GM04504 (cell line): ENCODE measurements around the gene ZNF770.
A peak's percentile ranks its signal among the peaks of the same experiment; 100 is the strongest.

ENCODE experiments used
- DNase-seq: peaks from one replicate; pipeline ENCODE4 v3.0.0-alpha.2; 2012; ENCODE audit warnings: low read depth

The ZNF770 gene

GRCh38 chr15:34988027-34988902, at the start of gene ZNF770:
Gene ZNF770, minus strand, starts transcription at chr15:34988287. Its CDS starts 4,853 bp downstream, at chr15:34983434.
- peak; percentile 49 for DNase-seq

DNA sequence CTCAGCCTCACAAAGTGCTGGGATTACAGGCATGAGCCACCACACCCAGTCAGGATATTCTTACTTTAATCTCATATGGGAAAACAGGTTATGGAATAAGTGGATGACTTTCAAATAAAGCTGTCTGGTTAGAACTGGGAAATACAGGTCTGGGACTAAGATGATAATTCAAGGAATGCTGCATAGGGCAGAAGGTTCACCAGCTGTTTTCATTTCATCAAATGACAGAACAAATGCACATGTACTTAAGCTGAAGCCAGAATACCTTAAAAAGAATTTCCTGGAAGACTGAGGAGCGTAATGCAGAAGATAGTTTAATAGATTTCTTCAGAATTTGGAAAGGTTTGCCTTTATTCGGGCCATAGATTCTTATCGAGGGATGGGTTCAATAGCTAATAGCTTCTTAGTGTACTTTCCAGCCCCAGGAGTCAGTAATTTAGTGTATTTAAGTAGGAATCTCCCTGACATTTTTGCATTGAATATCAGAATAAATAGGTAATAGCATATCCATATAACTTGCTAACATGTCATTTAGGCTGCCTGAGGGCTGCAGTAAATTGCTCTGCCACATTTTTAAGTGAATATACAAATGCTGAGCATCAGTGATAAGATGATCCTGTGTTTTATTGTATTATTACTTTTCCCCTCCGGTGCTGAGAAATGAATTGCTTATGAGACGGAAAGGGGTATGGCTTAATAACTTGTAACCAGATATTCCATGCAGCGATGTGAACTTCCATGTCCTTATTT, 40.3 kb upstream of the ZNF770 start:
- no peak for DNase-seq

- no peak for DNase-seq
Measured at GRCh38 chr15:35023804-35024203, 35.7 kb upstream of the ZNF770 start.

- DNase-seq = no peak
Measured at GRCh38 chr15:35020974-35021373, 32.9 kb upstream of the ZNF770 start.

GRCh38 chr15:35019404-35020327, 31.6 kb upstream of the ZNF770 start:
- no peak for DNase-seq

DNA sequence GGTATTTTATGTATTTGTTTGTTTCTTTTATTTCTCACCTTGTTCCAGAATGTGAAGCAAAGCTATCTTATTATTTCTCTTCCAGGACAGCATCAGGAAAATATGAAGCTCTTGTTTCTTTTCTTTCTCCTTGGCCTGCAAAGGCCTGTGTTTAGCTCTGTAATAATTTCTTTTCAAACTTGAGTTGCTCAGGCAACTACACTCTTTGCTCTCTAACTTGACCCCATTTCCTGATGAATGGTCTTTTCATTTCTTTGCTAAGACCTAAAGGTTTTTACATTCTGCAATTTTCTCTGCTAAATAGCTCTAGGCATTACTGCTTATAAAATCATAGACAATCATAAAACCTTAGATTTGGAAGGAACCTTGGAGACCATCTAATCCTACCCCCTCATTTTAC, 26.2 kb upstream of the ZNF770 start:
- DNase-seq = no peak

DNA sequence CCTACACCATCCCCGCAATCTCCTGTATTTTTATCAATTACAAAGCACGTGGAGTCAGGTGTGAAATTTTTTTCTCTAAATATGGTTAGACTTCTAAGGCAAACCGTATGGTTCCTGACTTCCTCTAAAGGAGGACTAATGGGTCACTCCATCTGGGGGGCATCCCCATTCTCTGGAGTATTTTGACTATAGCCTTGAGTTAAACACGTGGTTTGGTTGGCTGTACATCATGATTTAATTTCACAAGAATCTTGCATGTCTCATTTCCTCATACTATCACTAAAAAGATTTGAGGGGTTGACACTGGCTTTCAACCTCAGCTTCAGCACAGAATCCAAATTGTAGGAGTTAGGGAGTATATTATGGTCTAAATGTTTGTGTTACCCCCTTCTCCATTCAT, 25.3 kb upstream of the ZNF770 start:
- no peak for DNase-seq

DNA sequence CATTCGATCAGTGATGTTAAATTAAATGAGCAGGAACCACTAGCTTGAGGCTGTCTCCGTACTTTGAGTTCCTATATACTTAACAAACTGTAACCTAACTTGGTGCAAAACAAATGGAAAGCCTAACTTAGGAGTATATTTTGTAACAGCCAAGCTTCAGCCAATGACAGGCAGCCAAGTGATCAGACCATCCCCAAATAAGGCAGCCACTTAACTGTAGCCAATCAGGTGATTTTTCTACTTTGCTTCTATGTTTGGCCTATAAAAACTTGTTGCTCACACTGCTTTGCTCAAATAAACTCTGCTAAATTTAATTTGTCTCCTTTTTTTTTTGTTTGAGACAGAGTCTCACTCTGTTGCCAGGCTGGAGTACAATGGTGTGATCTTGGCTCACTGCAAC, 19.3 kb upstream of the ZNF770 start:
- no peak for DNase-seq

DNA sequence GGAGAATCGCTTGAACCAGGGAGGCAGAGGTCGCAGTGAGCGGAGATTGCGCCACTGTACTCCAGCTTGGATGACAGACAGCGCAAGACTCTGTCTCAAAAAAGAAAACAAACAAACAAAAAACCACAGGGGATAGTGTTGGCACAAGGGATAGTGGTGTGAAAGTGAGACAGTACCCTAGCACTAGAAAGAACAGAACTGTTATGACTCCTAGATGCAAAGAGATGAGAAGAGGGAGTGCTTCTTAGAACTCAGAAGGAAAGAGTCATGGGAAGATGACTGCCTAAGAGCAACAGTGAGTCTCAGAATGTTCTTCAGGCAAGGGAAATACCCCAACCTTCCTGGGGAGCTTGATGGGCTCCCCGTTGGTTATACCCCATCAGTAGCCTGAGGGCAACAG, 17.8 kb upstream of the ZNF770 start:
- DNase-seq = no peak

DNA sequence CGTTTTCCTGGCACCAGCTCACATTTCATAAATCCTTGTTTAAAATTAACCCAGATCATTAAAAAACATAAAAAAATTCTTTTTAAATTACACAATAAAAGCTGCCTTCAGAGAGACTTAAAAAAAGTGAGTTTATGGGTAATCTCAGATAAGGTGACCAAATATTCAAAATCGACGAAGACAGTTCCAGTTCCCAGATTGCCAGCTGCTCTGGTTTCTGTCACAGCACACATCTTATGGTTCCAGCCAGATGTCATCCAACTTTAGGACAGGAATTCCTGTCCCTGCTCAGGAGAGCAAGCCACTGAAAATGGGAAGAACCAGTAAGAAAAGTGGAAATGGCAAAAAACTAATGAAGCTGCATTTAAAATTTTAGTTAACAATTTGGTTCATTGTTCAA, 15.8 kb upstream of the ZNF770 start:
- no peak for DNase-seq

- peak; percentile 69 for DNase-seq
Measured at GRCh38 chr15:35000511-35000910, 12.4 kb upstream of the ZNF770 start.

- no peak for DNase-seq
Measured at GRCh38 chr15:34999906-35000305, 11.8 kb upstream of the ZNF770 start.

GRCh38 chr15:34994925-34995324, 6.8 kb upstream of the ZNF770 start:
- no peak for DNase-seq

DNA sequence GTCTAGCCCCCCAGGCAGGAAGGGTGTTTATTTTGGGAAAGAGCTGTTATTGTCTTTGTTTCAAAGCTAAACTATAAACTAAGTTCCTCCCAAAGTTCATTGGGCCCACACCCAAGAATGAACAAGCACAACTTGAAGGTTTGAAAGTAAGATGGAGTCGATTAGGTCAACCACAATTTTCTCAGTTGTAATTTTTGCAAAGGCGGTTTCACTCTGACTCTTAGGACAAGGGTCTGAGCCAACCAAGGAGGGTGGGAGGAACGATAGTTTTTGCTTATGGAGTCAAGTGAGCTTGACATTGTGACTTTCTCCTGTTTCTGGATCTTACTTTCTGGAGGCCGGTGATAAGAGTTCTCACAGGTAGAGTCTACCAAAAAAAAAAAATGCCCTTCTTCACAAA, 5.8 kb upstream of the ZNF770 start:
- no peak for DNase-seq

DNA sequence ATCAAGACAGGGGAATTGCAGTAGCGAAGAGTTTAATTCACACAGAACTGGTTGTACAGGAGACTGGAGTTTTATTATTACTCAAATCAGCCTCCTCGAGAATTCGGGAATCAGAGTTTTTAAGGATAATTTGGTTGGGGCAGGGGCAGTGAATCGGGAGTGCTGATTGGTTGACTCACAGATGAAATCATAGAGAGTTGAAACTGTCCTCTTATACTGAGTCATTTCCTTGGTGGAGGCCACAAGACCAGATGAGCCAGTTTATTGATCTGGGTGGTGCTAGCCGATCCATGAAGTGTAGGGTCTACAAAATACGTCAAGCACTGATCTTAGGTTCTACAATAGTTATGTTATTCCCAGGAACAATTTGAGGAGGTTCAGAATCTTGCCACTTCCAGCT, 5.3 kb upstream of the ZNF770 start:
- DNase-seq = no peak

GRCh38 chr15:34987609-34988026, 469 bp downstream of the ZNF770 start:
- DNase-seq = no peak

DNA sequence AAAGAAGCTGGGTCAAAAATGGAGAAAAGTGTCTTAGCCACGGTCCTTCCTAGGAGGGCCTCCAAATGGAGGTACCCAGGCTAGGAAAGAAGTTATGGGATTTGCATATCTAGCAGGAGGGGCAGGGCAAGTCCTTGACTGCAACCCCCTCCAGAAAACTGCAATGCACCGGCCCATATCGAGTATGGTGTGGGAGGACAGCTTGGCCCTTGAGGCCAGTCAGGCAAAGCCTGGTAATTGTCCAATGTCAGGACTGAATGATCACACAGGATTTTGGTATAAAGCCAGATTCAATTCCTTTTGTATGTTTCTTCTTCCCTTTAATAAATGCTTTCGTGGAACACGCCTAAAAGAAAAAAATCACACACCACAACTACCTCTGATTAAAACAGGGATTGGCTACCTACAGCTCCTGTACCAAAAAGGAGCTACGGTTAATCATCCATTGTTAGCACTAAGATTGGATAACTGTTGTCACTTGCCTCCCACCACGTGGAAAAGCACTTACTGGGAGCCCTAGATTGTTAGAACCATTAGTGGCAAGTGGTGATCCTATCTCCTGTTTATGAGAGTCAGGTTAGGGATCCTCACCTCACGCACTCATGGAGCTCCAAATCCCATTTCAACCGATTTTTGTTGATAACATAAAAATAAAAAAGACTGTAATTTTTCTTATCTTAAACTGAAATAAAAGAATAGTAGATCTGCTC, 1.2 kb downstream of the ZNF770 start:
- no peak for DNase-seq

- DNase-seq = no peak
Measured at GRCh38 chr15:34986326-34986725, 1.8 kb downstream of the ZNF770 start.

GRCh38 chr15:34984889-34985630, 3.0 kb downstream of the ZNF770 start:
- DNase-seq = no peak

DNA sequence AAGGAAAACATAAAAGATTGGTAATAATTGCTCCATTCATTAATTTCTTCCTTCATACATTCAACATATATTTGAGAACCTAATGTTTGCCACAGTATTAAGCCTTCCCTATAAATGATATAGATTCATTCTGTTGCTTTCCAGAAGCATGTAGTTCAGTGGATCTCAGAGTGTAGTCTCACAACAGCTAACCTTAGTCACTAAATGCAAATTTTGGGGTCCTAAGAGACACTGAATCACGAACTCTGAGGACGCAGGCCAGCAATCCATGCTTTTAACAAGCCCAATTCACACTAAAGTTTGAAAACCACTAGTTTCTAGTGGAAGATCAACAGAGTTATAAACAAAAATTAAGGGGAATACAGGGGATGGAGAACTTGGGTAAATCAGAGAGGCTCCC, 11.3 kb downstream of the ZNF770 start:
- no peak for DNase-seq

GRCh38 chr15:34976073-34976472, 12.0 kb downstream of the ZNF770 start:
- no peak for DNase-seq
